K562 (cell line): ENCODE measurements around the gene USP48. TPM values are rescaled to one million over a fixed set of nuclear protein-coding genes. Genes with fewer than 3 reads are reported as not detected.

Source experiments
- ELF1 ChIP-seq: fragments of 200-800 bp; sonication (Bioruptor generic); IDR thresholded peaks from 2 replicates; pipeline ENCODE4 v1.6.1; 2016; ENCODE audit warnings: missing genetic modification characterization, missing compliant biosample characterization
- ETV5 ChIP-seq: sonication (generic); formaldehyde crosslinking; IDR thresholded peaks from 2 replicates; pipeline ENCODE4 v1.4.0; 2020; ENCODE audit warnings: low read depth, mild to moderate bottlenecking, missing genetic modification reagents
- KLF1 ChIP-seq: fragments of 450-650 bp; IDR thresholded peaks from 2 replicates; pipeline ENCODE4 v1.6.1; 2016; ENCODE audit warnings: missing genetic modification characterization, missing compliant biosample characterization
- MBD2 ChIP-seq: sonication (generic); IDR thresholded peaks from 2 replicates; pipeline ENCODE4 v1.6.1; 2016; ENCODE audit warnings: low read depth, borderline replicate concordance
- MTA1 ChIP-seq: fragments of 450-650 bp; IDR thresholded peaks from 2 replicates; pipeline ENCODE4 v1.6.1; 2017; ENCODE audit warnings: borderline replicate concordance
- PYGO2 ChIP-seq: fragments of 450-650 bp; IDR thresholded peaks from 2 replicates; pipeline ENCODE4 v1.6.1; 2016; ENCODE audit warnings: mild to moderate bottlenecking, missing genetic modification characterization, moderate library complexity, missing compliant biosample characterization
- SNRNP70 ChIP-seq: fragments of 200-400 bp; formaldehyde crosslinking; optimal IDR thresholded peaks from 2 replicates; pipeline ENCODE3; 2017; ENCODE audit warnings: low read depth, low read length
- TAL1 ChIP-seq: fragments of 450-650 bp; IDR thresholded peaks from 2 replicates; pipeline ENCODE4 v1.6.1; 2016; ENCODE audit warnings: mild to moderate bottlenecking
- TRIM25 ChIP-seq: fragments of 450-650 bp; IDR thresholded peaks from 2 replicates; pipeline ENCODE4 v1.7.0; 2016; ENCODE audit warnings: borderline replicate concordance
- ZNF134 ChIP-seq: fragments of 250-450 bp; sonication (Bioruptor Pico); conservative IDR thresholded peaks from 2 replicates; pipeline ENCODE4 v1.4.0; 2020
- ZNF280B ChIP-seq: fragments of 250-450 bp; sonication (Bioruptor Pico); IDR thresholded peaks from 2 replicates; pipeline ENCODE4 v1.5.1; 2021; ENCODE audit warnings: mild to moderate bottlenecking
- ZNF311 ChIP-seq: fragments of 250-450 bp; sonication (Bioruptor Pico); IDR thresholded peaks from 2 replicates; pipeline ENCODE4 v1.4.0; 2020; ENCODE audit warnings: mild to moderate bottlenecking, moderate library complexity
- ZNF76 ChIP-seq: fragments of 250-450 bp; sonication (Bioruptor Pico); IDR thresholded peaks from 2 replicates; pipeline ENCODE4 v1.4.0; 2020; ENCODE audit warnings: mild to moderate bottlenecking, moderate library complexity, borderline replicate concordance
- ZNF77 ChIP-seq: fragments of 250-450 bp; sonication (Bioruptor Pico); IDR thresholded peaks from 2 replicates; pipeline ENCODE4 v1.5.0; 2020
- polyA plus RNA-seq, 8 experiments: library from polyadenylated mRNA; depleted of rRNA in 4 of 8; stranded (reverse) in 5 of 8; unstranded in 3 of 8; fragments of >200 nt; fragmentation: Nextera tagmentation in 2 of 8; fragmentation: Illumina TruSeq in 1 of 8; extraction: Ambion mirVana in 2 of 8; extraction: Trizol in 1 of 8; gene quantifications; 2 replicates each; pipeline versions ENCODE4 v1.2.1 to v1.2.3, GENCODE V29; 2011 to 2014; ENCODE audit warnings: inconsistent platforms in 1 of 8, missing spikeins in 1 of 8
- total RNA-seq, 7 experiments: library from RNA; depleted of rRNA in 6 of 7; stranded (reverse); fragments of >200 nt in 6 of 7; fragmentation: Illumina TruSeq in 2 of 7; extraction: Trizol in 2 of 7; gene quantifications; 2 replicates each; pipeline versions ENCODE4 v1.2.1 to v1.2.3, GENCODE V29; 2011 to 2021; ENCODE audit warnings: low replicate concordance in 1 of 7
- TF ChIP-seq, protein P1 (sequence below): sonication (generic); formaldehyde crosslinking; IDR thresholded peaks from 2 replicates; pipeline ENCODE4 v1.9.0; 2022; ENCODE audit warnings: mild to moderate bottlenecking, missing genetic modification reagents
- TF ChIP-seq, protein P2 (sequence below), 2 experiments: fragments of 450-650 bp; IDR thresholded peaks; 2 replicates each; pipeline ENCODE4 v1.6.1; 2016
- TF ChIP-seq, protein P3 (sequence below), 2 experiments: fragments of 250-450 bp in 1 of 2; fragments of 450-650 bp in 1 of 2; sonication (Bioruptor Pico) in 1 of 2; IDR thresholded peaks; 2 replicates each; pipeline versions ENCODE4 v1.6.1 to v1.8.0; 2016 to 2021; ENCODE audit warnings: mild to moderate bottlenecking in 2 of 2, moderate library complexity in 2 of 2, missing compliant biosample characterization in 1 of 2, missing genetic modification characterization in 1 of 2

USP48 gene
- total and polyA plus RNA-seq, 9 of the 15 experiments (the other 6 are each of a cell fraction or from before 2014, with no cell fraction given), result 23.3 to 123 (median 106) TPM

DNA sequence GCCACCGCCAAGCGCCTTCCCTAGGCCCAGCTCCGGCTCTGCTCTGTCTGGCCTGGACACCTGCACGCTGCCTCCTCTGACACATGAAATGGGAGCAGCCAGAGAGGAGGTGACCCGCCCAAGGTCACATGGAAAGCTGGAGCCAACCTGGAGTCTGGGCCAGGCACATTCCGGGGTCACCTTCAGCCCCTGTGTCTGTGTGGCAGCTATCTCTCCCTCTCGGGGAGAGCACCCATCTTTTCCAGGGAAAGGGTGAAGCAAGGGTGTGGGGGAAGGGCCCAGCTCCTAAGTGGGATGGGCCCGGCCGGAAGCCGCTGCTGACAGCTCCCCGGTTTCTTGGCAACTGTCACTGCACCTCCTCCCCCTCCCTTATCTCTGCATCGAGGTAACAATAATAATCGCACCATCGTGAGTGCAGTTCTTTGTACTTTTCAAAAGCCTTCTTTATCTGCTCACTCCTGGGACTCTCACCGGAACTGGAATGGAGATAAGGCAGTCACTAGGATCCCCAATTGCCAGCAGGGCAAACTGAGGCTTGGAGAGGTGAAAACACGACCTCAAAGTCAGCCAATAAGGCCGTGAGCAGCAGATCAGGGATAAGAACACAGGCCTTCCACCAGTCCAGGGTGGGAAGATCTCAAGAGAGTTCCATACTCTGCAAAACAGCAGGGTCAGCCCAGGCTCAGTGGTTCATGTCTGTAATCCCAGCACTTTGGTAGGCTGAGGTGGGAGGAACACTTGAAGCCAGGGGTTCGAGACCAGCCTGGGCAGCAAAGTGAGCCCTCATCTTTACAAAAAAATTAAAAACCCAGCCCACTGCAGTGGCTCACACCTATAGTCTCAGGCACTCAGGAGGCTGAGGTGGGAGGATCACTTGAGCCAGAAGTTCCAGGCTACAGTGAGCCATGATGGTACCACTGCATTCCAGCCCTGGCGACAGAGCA, 150.7 kb downstream of the USP48 start (continued):
- no peak for TF ChIP-seq ZNF280B (CRISPR knock-in tag)
- TF ChIP-seq, protein P1, sequence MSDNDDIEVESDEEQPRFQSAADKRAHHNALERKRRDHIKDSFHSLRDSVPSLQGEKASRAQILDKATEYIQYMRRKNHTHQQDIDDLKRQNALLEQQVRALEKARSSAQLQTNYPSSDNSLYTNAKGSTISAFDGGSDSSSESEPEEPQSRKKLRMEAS (CRISPR knock-in tag), result peak; percentile 68; the same call in 1 of the 2 replicates
- no peak; the same call in 1 of the 2 replicates for TF ChIP-seq ZNF134 (CRISPR knock-in tag)
- TF ChIP-seq ZNF77, result no peak
- TF ChIP-seq SNRNP70, result no peak
- TF ChIP-seq ETV5, result peak; percentile 100
- TF ChIP-seq, protein P2, sequence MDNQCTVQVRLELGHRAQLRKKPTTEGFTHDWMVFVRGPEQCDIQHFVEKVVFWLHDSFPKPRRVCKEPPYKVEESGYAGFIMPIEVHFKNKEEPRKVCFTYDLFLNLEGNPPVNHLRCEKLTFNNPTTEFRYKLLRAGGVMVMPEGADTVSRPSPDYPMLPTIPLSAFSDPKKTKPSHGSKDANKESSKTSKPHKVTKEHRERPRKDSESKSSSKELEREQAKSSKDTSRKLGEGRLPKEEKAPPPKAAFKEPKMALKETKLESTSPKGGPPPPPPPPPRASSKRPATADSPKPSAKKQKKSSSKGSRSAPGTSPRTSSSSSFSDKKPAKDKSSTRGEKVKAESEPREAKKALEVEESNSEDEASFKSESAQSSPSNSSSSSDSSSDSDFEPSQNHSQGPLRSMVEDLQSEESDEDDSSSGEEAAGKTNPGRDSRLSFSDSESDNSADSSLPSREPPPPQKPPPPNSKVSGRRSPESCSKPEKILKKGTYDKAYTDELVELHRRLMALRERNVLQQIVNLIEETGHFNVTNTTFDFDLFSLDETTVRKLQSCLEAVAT (IDR thresholded peaks at IDR 0.05), result peak in 1 of 2 experiments; percentile 48; a peak in 1 of 4 replicates
- 0 out of 2 replicates have a peak, but pooled peaks have one; percentile 7 for TF ChIP-seq TRIM25
- TF ChIP-seq TAL1, result peak; percentile 83
- TF ChIP-seq, protein P3, sequence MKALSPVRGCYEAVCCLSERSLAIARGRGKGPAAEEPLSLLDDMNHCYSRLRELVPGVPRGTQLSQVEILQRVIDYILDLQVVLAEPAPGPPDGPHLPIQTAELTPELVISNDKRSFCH (CRISPR knock-in tag; IDR thresholded peaks at IDR 0.05), result no peak
- TF ChIP-seq, protein P3 (tag; IDR thresholded peaks at IDR 0.05), result peak; percentile 91
- TF ChIP-seq MBD2, result peak; percentile 40; the same call in 1 of the 2 replicates
- TF ChIP-seq MTA1, result peak; percentile 95
- peak; percentile 79 for TF ChIP-seq ELF1 (tag)
- TF ChIP-seq PYGO2 (tag), result peak; percentile 90
- peak; percentile 50; the same call in 1 of the 2 replicates for TF ChIP-seq ZNF76
- TF ChIP-seq KLF1 (tag), result peak; percentile 73
- TF ChIP-seq ZNF311 (CRISPR knock-in tag), result peak; percentile 65
